Loucy (cell line): ENCODE data around the gene SLC35A4.

Experiments
- H2AFZ ChIP-seq: fragments of 200-600 bp; sonication (generic); 2 replicates; pipeline ENCODE4 v1.6.0; 2016; ENCODE audit warnings: antibody characterized with exemption, mild to moderate bottlenecking, low read length, moderate library complexity
- H3F3A ChIP-seq: fragments of 200-600 bp; 2 replicates; pipeline ENCODE4 v1.6.0; 2016; ENCODE audit warnings: antibody characterized with exemption, low read depth, mild to moderate bottlenecking
- H3K27me3 ChIP-seq: fragments of 200-600 bp; sonication (generic); 2 replicates; pipeline ENCODE4 v1.6.1; 2014; ENCODE audit warnings: low read length, mild to moderate bottlenecking; ENCODE audit not compliant: insufficient read depth, poor library complexity, severe bottlenecking
- H3K36me3 ChIP-seq: fragments of 200-600 bp; sonication (generic); 2 replicates; pipeline ENCODE4 v1.6.1; 2016; ENCODE audit warnings: low read length; ENCODE audit not compliant: insufficient read depth
- H3K4me1 ChIP-seq: fragments of 200-600 bp; sonication (generic); 2 replicates; pipeline ENCODE4 v1.5.1; 2014; ENCODE audit warnings: low read length, mild to moderate bottlenecking; ENCODE audit not compliant: insufficient read depth, poor library complexity, severe bottlenecking
- H3K4me2 ChIP-seq: fragments of 200-600 bp; sonication (generic); 2 replicates; pipeline ENCODE4 v1.6.0; 2014; ENCODE audit warnings: antibody characterized with exemption, low read length, low read depth, mild to moderate bottlenecking; ENCODE audit not compliant: poor library complexity, severe bottlenecking
- H3K4me3 ChIP-seq: fragments of 200-600 bp; sonication (generic); 2 replicates; pipeline ENCODE4 v1.5.1; 2014; ENCODE audit warnings: low read length, mild to moderate bottlenecking, mixed read lengths; ENCODE audit not compliant: poor library complexity, severe bottlenecking
- H3K79me2 ChIP-seq: fragments of 200-600 bp; sonication (generic); 2 replicates; pipeline ENCODE4 v1.6.1; 2014; ENCODE audit warnings: low read length; ENCODE audit not compliant: insufficient read depth
- H3K9ac ChIP-seq: fragments of 200-600 bp; sonication (generic); 2 replicates; pipeline ENCODE4 v1.6.0; 2014; ENCODE audit warnings: mild to moderate bottlenecking, low read depth, low read length, moderate library complexity; ENCODE audit not compliant: poor library complexity, severe bottlenecking
- H3K9me2 ChIP-seq: fragments of 200-600 bp; sonication (generic); replicated peaks from 2 replicates; pipeline ENCODE4 v1.6.1; 2016; ENCODE audit warnings: low read depth, low read length, mixed read lengths
- H3K9me3 ChIP-seq: fragments of 200-600 bp; sonication (generic); 2 replicates; pipeline ENCODE4 v1.6.1; 2014; ENCODE audit warnings: mild to moderate bottlenecking, antibody characterized with exemption, low read length, low read depth; ENCODE audit not compliant: insufficient read depth
- H4K20me1 ChIP-seq: fragments of 200-600 bp; sonication (generic); 2 replicates; pipeline ENCODE4 v1.6.0; 2014; ENCODE audit warnings: antibody characterized with exemption, low read length, mild to moderate bottlenecking; ENCODE audit not compliant: insufficient read depth, poor library complexity, severe bottlenecking
- EZH2phosphoT487 ChIP-seq: fragments of 200-600 bp; IDR thresholded peaks from 2 replicates; pipeline ENCODE4 v1.6.1; 2018; ENCODE audit warnings: antibody characterized with exemption, mild to moderate bottlenecking, moderate library complexity, borderline replicate concordance
- TF ChIP-seq, protein P1 (sequence below): fragments of 200-600 bp; sonication (generic); conservative IDR thresholded peaks from 2 replicates; pipeline ENCODE4 v1.5.1; 2014; ENCODE audit warnings: mild to moderate bottlenecking, antibody characterized with exemption, low read length

SLC35A4 gene

GRCh38 chr5:140556438-140556837 lies 8.2 kb upstream of the SLC35A4 start:
- peak overlapping the region; percentile 99 for H3K9ac ChIP-seq
- H3K4me1 ChIP-seq = peaks cover 42% of the 10 kb centered on the region
- H4K20me1 ChIP-seq = peaks cover 7% of the 10 kb centered on the region
- peaks cover 4% of the 10 kb centered on the region; the same call in 1 of the 2 replicates for H3K36me3 ChIP-seq
- H3K9me2 ChIP-seq = no peaks in the 10 kb centered on the region
- peak overlapping the region; percentile 97 for H3K4me3 ChIP-seq
- peaks cover 5% of the 10 kb centered on the region for H3K27me3 ChIP-seq
- H2AFZ ChIP-seq = 0 out of 2 replicates have a peak overlapping the region, but pooled peaks have one; percentile 20
- H3K79me2 ChIP-seq = peaks cover 46% of the 10 kb centered on the region
- H3F3A ChIP-seq = no peaks in the 10 kb centered on the region
- no peak for TF ChIP-seq EZH2phosphoT487
- TF ChIP-seq, protein P1, sequence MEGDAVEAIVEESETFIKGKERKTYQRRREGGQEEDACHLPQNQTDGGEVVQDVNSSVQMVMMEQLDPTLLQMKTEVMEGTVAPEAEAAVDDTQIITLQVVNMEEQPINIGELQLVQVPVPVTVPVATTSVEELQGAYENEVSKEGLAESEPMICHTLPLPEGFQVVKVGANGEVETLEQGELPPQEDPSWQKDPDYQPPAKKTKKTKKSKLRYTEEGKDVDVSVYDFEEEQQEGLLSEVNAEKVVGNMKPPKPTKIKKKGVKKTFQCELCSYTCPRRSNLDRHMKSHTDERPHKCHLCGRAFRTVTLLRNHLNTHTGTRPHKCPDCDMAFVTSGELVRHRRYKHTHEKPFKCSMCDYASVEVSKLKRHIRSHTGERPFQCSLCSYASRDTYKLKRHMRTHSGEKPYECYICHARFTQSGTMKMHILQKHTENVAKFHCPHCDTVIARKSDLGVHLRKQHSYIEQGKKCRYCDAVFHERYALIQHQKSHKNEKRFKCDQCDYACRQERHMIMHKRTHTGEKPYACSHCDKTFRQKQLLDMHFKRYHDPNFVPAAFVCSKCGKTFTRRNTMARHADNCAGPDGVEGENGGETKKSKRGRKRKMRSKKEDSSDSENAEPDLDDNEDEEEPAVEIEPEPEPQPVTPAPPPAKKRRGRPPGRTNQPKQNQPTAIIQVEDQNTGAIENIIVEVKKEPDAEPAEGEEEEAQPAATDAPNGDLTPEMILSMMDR = no peak
- no peaks in the 10 kb centered on the region for H3K9me3 ChIP-seq
- H3K4me2 ChIP-seq = peak overlapping the region; percentile 74

DNA sequence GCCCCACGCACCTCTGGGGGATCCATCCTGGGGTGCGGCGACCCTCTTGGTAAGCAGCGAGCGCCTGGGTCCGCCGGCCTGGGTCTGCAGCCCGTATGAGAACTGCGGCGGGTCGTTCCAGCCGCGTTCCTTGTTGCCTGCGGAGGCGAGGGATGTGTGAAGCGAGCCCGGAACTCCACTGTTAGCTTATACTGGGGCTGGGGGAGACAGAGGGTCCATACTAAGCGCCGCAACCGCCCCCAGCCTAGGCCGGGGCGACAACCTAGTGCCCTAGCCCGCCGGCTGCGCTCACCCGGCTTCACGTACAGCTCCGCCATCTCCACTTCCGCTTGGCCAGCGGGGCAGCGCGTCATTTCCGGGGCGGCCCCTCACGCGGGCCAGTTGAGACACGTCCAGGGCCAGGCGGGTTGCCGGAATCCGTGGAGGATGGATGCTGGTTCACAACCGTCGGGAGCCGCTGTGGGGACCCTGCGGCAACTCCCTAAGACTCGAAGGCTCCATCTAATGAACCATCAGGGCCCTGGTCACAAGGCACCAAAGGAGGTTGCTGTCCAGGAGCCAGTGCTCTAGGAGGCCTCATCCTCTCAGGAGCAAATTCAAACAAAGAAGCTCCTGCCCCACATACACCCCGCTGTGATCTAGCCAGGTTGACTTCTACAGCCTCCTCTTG lies 7.4 kb upstream of the SLC35A4 start, which contains the start of gene SRA1:
SRA1 (minus strand) TSS at position 338 of the 670 bp plus-strand sequence; CDS start at position 317, 21 bp downstream.
- H3K36me3 ChIP-seq = no peaks in the 10 kb centered on the region
- peaks cover 7% of the 10 kb centered on the region for H4K20me1 ChIP-seq
- TF ChIP-seq EZH2phosphoT487 = no peak
- TF ChIP-seq, protein P1 = no peak
- H3F3A ChIP-seq = no peaks in the 10 kb centered on the region
- H3K4me1 ChIP-seq = peaks cover 42% of the 10 kb centered on the region
- no peaks in the 10 kb centered on the region for H3K9me3 ChIP-seq
- peaks cover 5% of the 10 kb centered on the region for H3K27me3 ChIP-seq
- peak within 1 kb of the TSS; percentile 74 for H3K4me2 ChIP-seq
- peak within 1 kb of the TSS; percentile 97 for H3K4me3 ChIP-seq
- H3K9ac ChIP-seq = peak within 1 kb of the TSS; percentile 99
- H3K79me2 ChIP-seq = peaks cover 46% of the 10 kb centered on the region
- no peaks in the 10 kb centered on the region for H3K9me2 ChIP-seq
- peak within 1 kb of the TSS; percentile 20; the same call in 1 of the 2 replicates for H2AFZ ChIP-seq

- H3K36me3 ChIP-seq = no peaks in the 10 kb centered on the region
- no peaks in the 10 kb centered on the region for H3K9me3 ChIP-seq
- H3K27me3 ChIP-seq = peaks cover 5% of the 10 kb centered on the region
- peaks cover 43% of the 10 kb centered on the region for H3K4me1 ChIP-seq
- no peak overlapping the region for H2AFZ ChIP-seq
- H3F3A ChIP-seq = no peaks in the 10 kb centered on the region
- no peak for TF ChIP-seq EZH2phosphoT487
- TF ChIP-seq, protein P1 = no peak
- H4K20me1 ChIP-seq = peaks cover 7% of the 10 kb centered on the region
- peak overlapping the region; percentile 99 for H3K9ac ChIP-seq
- peaks cover 46% of the 10 kb centered on the region for H3K79me2 ChIP-seq
- H3K4me3 ChIP-seq = peak overlapping the region; percentile 97
- no peaks in the 10 kb centered on the region for H3K9me2 ChIP-seq
- peak overlapping the region; percentile 74 for H3K4me2 ChIP-seq
Measured at GRCh38 chr5:140557965-140558364, 6.7 kb upstream of the SLC35A4 start.
